ENCODE results near the gene ZNF771. TPM values are rescaled to one million over a fixed set of nuclear protein-coding genes. Genes with fewer than 3 reads are reported as not detected.

The ZNF771 gene
- total and polyA plus RNA-seq, 2 donors: 5.2 to 18.6 TPM

- Histone ChIP-seq H3K4me1 (ENCODE audit: insufficient read depth) (no peaks in the 10 kb centered on the region), H3K27ac (ENCODE audit: low read depth) (peak overlapping the region; percentile 65), H3K36me3 (ENCODE audit: insufficient read depth) (no peaks in the 10 kb centered on the region), H3K4me3 (ENCODE audit: low read depth, low read length) (peak overlapping the region; percentile 67)
- 1% methylated on average over 140 of the region's 140 CpGs for WGBS
- no peak for DNase-seq (ENCODE audit: extremely low spot score)
These were observed 10.3 kb downstream of the ZNF771 start for GRCh38 chr16:30417529-30418349.

GRCh38 chr16:30418350-30419181 lies 11.2 kb downstream of the ZNF771 start:
- Histone ChIP-seq H3K4me3 (ENCODE audit: low read depth, low read length) (peak overlapping the region; percentile 67), H3K27ac (ENCODE audit: low read depth) (peak overlapping the region; percentile 65), H3K4me1 (ENCODE audit: insufficient read depth) (no peaks in the 10 kb centered on the region), H3K36me3 (ENCODE audit: insufficient read depth) (no peaks in the 10 kb centered on the region)
- no peak for DNase-seq (ENCODE audit: extremely low spot score)
- 61% methylated on average over 31 of the region's 31 CpGs for WGBS

GRCh38 chr16:30421010-30421409 lies 13.6 kb downstream of the ZNF771 start:
- WGBS: 76% methylated on average over 5 of the region's 5 CpGs
- H3K36me3 ChIP-seq (ENCODE audit: insufficient read depth): no peaks in the 10 kb centered on the region

GRCh38 chr16:30428055-30428454 lies 20.6 kb downstream of the ZNF771 start:
- WGBS: 95% methylated on average over 4 of the region's 4 CpGs
- H3K4me3 ChIP-seq (ENCODE audit: low read depth, low read length): no peak overlapping the region
- no peak for DNase-seq (ENCODE audit: extremely low spot score)
- H3K4me1 ChIP-seq (ENCODE audit: insufficient read depth): peaks cover 5% of the 10 kb centered on the region
- no peak overlapping the region for H3K27ac ChIP-seq (ENCODE audit: low read depth)
- H3K36me3 ChIP-seq (ENCODE audit: insufficient read depth): no peaks in the 10 kb centered on the region

More at GRCh38 chr16:30421010-30421409, 13.6 kb downstream of the ZNF771 start:
- Histone ChIP-seq H3K27ac (ENCODE audit: low read depth) (no peak overlapping the region), H3K4me1 (ENCODE audit: insufficient read depth) (no peaks in the 10 kb centered on the region), H3K4me3 (ENCODE audit: low read depth, low read length) (no peak overlapping the region)
- DNase-seq (ENCODE audit: extremely low spot score): no peak

- peak overlapping the region; percentile 52 for H3K4me3 ChIP-seq (ENCODE audit: low read depth, low read length)
- H3K27ac ChIP-seq (ENCODE audit: low read depth): no peak overlapping the region
- peaks cover 5% of the 10 kb centered on the region for H3K4me1 ChIP-seq (ENCODE audit: insufficient read depth)
- WGBS: 3% methylated on average over 11 of the region's 11 CpGs
- H3K36me3 ChIP-seq (ENCODE audit: insufficient read depth): no peaks in the 10 kb centered on the region
- no peak for DNase-seq (ENCODE audit: extremely low spot score)
These were observed 21.9 kb downstream of the ZNF771 start for GRCh38 chr16:30429418-30429677.

- peak; percentile 98 for DNase-seq (ENCODE audit: extremely low spot score)
- Histone ChIP-seq H3K27ac (ENCODE audit: low read depth) (peak within 1 kb of the TSS; percentile 25), H3K36me3 (ENCODE audit: insufficient read depth) (no peaks in the 10 kb centered on the region), H3K4me3 (ENCODE audit: low read depth, low read length) (peak within 1 kb of the TSS; percentile 52), H3K4me1 (ENCODE audit: insufficient read depth) (peaks cover 5% of the 10 kb centered on the region)
- WGBS: under 1% methylated on average over 49 of the region's 49 CpGs
These were observed 22.4 kb downstream of the ZNF771 start, which contains the start of gene DCTPP1 for GRCh38 chr16:30429678-30430427. TSS of gene DCTPP1 (minus strand) at chr16:30430030. CDS start at chr16:30429980, 50 bp downstream.

- peaks cover 5% of the 10 kb centered on the region for H3K4me1 ChIP-seq (ENCODE audit: insufficient read depth)
- no peak overlapping the region for H3K27ac ChIP-seq (ENCODE audit: low read depth)
- H3K4me3 ChIP-seq (ENCODE audit: low read depth, low read length): peak overlapping the region; percentile 11
- DNase-seq (ENCODE audit: extremely low spot score): no peak
- WGBS: 47% methylated on average over 19 of the region's 19 CpGs
- H3K36me3 ChIP-seq (ENCODE audit: insufficient read depth): no peaks in the 10 kb centered on the region
These were observed 23.1 kb downstream of the ZNF771 start for GRCh38 chr16:30430428-30430970.

GRCh38 chr16:30434852-30435251 lies 27.4 kb downstream of the ZNF771 start:
- WGBS: 72% methylated on average over 4 of the region's 4 CpGs
- DNase-seq (ENCODE audit: extremely low spot score): no peak
- no peaks in the 10 kb centered on the region for H3K4me1 ChIP-seq (ENCODE audit: insufficient read depth)

GRCh38 chr16:30437511-30438046 lies 30.2 kb downstream of the ZNF771 start:
- no peak for DNase-seq (ENCODE audit: extremely low spot score)
- Histone ChIP-seq H3K27ac (ENCODE audit: low read depth) (no peak overlapping the region), H3K4me3 (ENCODE audit: low read depth, low read length) (no peak overlapping the region), H3K4me1 (ENCODE audit: insufficient read depth) (no peaks in the 10 kb centered on the region), H3K36me3 (ENCODE audit: insufficient read depth) (no peaks in the 10 kb centered on the region)
- WGBS: 60% methylated on average over 3 of the region's 3 CpGs

More at GRCh38 chr16:30434852-30435251, 27.4 kb downstream of the ZNF771 start:
- Histone ChIP-seq H3K27ac (ENCODE audit: low read depth) (no peak overlapping the region), H3K36me3 (ENCODE audit: insufficient read depth) (no peaks in the 10 kb centered on the region), H3K4me3 (ENCODE audit: low read depth, low read length) (no peak overlapping the region)

GRCh38 chr16:30438835-30439234 lies 31.4 kb downstream of the ZNF771 start:
- 91% methylated on average over 5 of the region's 5 CpGs for WGBS
- Histone ChIP-seq H3K4me3 (ENCODE audit: low read depth, low read length) (no peak overlapping the region), H3K4me1 (ENCODE audit: insufficient read depth) (no peaks in the 10 kb centered on the region), H3K27ac (ENCODE audit: low read depth) (no peak overlapping the region), H3K36me3 (ENCODE audit: insufficient read depth) (no peaks in the 10 kb centered on the region)
- no peak for DNase-seq (ENCODE audit: extremely low spot score)

- H3K36me3 ChIP-seq (ENCODE audit: insufficient read depth): no peaks in the 10 kb centered on the region
- no peak for DNase-seq (ENCODE audit: extremely low spot score)
- 79% methylated on average over 6 of the region's 6 CpGs for WGBS
- no peaks in the 10 kb centered on the region for H3K4me1 ChIP-seq (ENCODE audit: insufficient read depth)
- H3K27ac ChIP-seq (ENCODE audit: low read depth): no peak overlapping the region
- H3K4me3 ChIP-seq (ENCODE audit: low read depth, low read length): no peak overlapping the region
These were observed 32.4 kb downstream of the ZNF771 start for GRCh38 chr16:30439720-30440348.

GRCh38 chr16:30443631-30444030 lies 36.2 kb downstream of the ZNF771 start:
- no peaks in the 10 kb centered on the region for H3K4me1 ChIP-seq (ENCODE audit: insufficient read depth)
- no peak overlapping the region for H3K4me3 ChIP-seq (ENCODE audit: low read depth, low read length)
- no peak overlapping the region for H3K27ac ChIP-seq (ENCODE audit: low read depth)
- H3K36me3 ChIP-seq (ENCODE audit: insufficient read depth): no peaks in the 10 kb centered on the region
- no peak for DNase-seq (ENCODE audit: extremely low spot score)
- 92% methylated on average over 2 of the region's 2 CpGs for WGBS
